Keratinocyte (primary cell): ENCODE data around the gene ELOVL7.

Experiments
- EZH2 ChIP-seq: IDR thresholded peaks from one replicate; pipeline ENCODE4 v1.6.1; 2012; ENCODE audit warnings: inconsistent platforms, mild to moderate bottlenecking, low read length, moderate library complexity
- TF ChIP-seq, protein P1 (sequence below), 3 experiments: IDR thresholded peaks in 1 of 3; conservative IDR thresholded peaks in 1 of 3; optimal IDR thresholded peaks in 1 of 3; 2 replicates in 2 of 3; 3 replicates in 1 of 3; pipeline versions ENCODE3 to v1.5.1; 2011; ENCODE audit warnings: low read length in 3 of 3, mild to moderate bottlenecking in 3 of 3, moderate library complexity in 2 of 3, control low read depth in 1 of 3, inconsistent platforms in 1 of 3; ENCODE audit not compliant: insufficient read depth in 2 of 3; ENCODE audit errors: extremely low read depth in 1 of 3

DNA sequence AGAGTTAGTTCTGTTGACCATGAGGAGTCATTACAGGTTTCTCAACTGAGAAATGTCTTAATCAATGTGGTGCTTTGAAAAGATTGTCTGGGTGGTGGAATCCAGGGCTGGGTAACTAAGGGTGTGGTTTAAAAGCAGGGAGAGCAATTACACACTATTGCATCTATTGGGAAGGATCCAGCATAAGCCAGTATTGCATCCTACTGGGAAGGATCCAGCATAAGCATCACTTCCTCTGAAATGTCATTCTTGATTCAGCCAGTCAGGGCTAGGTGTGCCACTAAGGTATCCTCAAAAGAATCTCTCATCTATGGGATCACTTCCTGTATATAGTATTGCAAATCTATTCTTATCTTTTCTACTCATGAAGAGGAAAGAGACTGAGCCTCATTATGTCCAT, 38.6 kb downstream of the ELOVL7 start:
- TF ChIP-seq, protein P1, sequence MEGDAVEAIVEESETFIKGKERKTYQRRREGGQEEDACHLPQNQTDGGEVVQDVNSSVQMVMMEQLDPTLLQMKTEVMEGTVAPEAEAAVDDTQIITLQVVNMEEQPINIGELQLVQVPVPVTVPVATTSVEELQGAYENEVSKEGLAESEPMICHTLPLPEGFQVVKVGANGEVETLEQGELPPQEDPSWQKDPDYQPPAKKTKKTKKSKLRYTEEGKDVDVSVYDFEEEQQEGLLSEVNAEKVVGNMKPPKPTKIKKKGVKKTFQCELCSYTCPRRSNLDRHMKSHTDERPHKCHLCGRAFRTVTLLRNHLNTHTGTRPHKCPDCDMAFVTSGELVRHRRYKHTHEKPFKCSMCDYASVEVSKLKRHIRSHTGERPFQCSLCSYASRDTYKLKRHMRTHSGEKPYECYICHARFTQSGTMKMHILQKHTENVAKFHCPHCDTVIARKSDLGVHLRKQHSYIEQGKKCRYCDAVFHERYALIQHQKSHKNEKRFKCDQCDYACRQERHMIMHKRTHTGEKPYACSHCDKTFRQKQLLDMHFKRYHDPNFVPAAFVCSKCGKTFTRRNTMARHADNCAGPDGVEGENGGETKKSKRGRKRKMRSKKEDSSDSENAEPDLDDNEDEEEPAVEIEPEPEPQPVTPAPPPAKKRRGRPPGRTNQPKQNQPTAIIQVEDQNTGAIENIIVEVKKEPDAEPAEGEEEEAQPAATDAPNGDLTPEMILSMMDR (optimal IDR thresholded peaks at IDR 0.05 in 1 of 3, IDR thresholded peaks at IDR 0.05 in 1 of 3, conservative IDR thresholded peaks at IDR 0.05 in 1 of 3; ENCODE audit: extremely low read depth in 1 of 3, insufficient read depth in 2 of 3, low read length in 3 of 3): no peak
- TF ChIP-seq EZH2: no peak
